Measurements from ENCODE around the gene RTL10.

The RTL10 gene

GRCh38 chr22:19859861-19860510, 5.3 kb upstream of the RTL10 start:
- no peak for DNase-seq

DNA sequence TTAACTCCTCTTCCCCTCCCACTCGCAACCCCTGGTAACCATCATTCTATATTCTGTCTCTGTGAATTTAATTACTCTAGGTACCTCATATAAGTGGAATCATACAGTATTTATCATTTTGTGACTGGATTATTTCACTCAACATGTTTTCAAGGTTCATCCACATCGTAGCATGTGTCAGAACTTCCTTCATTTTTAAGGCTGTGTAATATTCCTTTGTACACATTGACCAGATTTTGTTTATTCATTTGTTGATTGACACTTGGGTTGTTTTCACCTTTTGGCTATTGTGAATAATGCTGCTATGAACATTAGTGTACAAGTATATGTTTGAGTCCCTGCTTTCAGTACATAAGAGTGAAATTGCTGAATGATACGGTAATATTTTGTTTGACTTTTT, 2.7 kb upstream of the RTL10 start:
- DNase-seq: no peak

DNA sequence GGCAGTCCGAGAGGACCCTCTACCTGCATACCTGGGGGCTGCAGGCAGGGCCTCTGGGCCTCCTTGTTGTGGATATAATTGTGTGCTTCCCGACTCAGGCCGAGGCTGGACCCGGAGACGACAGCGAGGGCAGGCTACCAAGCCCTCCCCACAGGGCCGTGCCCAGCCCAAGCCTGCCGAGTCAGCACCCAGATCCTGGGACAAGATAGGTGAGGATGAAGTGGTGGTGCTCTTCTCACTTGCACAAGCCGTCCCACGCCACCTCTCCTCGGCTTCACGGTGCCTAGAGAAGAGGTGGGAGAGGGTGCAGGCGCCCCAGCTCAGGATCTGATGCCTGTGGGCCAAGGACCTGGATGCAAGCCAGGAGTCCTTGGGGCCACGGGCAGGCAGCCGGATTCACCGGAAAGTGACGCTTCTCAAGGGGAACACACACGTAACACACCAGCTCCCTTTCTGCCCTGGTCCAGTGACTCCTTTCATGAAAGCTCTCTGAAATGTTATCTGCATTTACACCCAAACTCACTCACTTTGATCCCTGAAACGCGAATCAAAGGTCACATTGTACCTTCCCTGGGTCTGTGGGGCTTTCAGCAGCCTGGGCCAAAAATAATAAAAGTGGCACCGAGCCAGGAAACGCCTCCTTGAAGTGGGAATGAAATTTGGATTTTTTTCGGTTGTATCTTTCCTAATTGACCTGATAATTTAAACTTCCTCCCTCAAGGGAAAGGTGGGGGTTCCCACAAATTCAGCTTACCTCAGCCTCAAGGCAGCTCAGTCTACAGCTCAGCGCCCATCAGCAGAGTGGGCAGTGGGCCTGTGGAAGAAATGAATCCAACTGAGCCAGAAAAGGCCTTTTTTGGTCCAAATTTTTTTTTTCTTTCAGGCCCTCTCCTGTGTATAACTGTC, 1.1 kb upstream of the RTL10 start:
- DNase-seq: no peak

- no peak for DNase-seq
These were observed 546 bp downstream of the RTL10 start for GRCh38 chr22:19853879-19854777.

GRCh38 chr22:19853058-19853878, 1.4 kb downstream of the RTL10 start:
- DNase-seq: no peak

DNA sequence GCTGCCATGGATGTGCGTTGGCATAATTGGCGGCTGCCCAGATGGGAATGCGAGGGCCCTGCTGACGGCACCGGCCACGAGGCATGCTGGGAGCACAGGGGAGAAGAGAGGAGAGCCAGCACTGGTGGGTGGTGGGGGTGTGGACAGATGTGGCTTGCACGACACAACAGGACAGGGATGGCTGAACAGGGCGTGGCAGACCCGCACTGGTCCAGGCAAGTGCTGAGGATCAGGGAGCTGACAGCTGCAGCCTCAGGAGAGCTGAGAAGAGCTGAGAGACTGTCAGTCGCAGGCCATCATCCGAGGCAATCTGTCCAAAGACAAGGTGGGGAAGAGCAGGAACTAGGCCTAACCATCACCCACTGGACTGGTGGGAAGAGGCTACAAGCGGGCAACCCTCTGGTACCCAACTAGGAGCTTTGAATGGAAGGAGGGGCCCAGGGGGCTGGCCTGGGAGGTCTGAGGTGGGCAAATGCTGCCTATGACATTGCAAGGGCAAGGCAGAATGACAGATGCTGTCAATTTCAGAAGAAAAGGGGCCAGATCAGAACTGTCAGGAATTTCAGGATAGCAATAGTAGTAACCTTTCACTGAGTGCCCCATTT, 2.4 kb downstream of the RTL10 start:
- DNase-seq: no peak

DNA sequence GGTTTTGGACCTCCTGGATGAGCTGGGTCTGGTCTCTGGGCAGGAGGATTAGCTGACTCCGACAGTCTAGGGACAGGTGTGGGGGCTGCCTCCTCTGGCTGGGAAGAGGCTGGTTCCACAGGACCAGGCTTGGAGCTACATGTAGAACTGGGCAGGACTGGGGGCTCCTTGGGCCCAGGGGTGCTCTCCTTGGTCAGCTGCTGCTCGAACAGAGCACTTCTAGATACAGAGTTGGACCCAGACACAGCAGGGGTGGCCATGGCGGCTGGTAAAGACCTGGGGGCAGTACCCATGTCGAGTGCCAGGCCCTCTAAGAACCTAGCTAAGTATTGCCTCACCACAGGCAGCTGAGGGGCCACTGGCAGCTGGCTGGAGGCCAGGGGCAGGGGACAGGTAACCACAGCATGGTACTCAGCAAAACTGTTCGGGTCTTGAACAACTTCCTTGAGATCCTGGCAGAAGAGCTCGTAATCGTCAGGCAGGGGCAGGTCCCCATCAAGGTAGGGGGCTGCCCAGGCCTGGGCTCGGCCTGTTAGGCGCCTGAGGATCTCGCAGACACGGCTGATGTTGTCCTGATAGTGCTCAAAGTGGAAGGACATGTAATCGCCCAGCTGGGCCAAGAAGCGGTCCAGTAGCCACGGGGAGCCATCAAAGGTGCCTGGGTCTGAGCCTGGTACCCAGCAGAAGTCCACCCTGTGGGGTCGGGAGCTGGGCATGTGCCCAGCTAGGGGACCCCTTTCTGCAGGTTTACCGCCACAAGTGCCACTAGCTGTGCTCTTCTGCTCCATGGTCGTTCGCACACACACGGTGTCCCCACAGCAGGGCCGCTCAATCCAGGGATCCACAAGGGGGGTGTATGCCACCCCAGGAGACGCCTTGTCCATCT, 3.1 kb downstream of the RTL10 start:
- DNase-seq: no peak

- DNase-seq: no peak
These were observed 3.9 kb downstream of the RTL10 start for GRCh38 chr22:19850763-19851109.

DNA sequence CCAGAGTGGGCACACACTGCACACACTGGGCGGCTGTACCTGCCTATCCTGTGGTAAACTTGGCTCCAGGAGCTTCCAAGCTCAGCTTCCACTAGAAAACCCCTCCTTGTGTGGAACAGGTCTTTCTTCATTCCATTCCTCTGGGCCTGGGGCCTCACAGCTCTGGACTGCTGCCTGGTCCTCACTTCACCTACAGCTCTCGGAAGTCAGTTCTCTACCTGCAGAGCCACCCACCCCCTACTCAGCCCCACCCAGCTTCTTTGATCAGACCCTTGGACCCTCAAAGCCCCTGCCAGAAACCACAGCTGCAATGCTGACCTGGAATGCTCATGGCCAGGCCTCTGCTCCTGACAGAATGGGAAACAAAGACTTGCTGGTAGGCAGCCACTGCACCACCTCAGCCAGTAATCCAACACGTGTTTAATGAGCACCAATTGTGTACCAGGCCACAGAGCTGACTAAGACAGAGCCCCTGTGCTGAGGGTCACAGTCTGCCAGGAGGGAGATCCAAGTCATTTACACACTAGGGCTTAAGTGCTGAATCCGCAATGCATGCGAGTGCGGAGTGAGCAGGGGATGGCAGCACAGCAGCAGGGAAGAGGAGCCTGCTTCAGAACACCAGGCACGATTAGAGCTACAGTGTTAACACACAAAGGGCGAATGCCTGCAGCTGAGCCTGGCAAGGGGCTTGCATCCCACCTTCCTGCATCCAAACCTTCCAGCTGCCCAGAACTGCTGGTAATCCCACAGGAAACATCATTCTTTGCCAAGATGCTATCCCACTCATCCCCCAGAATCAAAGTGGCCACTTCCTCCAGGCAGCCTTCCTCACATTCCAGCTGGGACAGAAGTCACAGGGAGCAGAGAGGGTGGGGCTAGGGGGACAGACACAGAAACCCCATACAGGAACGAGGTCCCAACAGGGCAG, 4.6 kb downstream of the RTL10 start:
- DNase-seq: no peak

- no peak for DNase-seq
These were observed 6.1 kb downstream of the RTL10 start for GRCh38 chr22:19848298-19849224.

- DNase-seq: no peak
These were observed 7.4 kb downstream of the RTL10 start for GRCh38 chr22:19847345-19847632.

- no peak for DNase-seq
These were observed 7.9 kb downstream of the RTL10 start for GRCh38 chr22:19846620-19847344.

GRCh38 chr22:19845054-19845722, 9.5 kb downstream of the RTL10 start:
- DNase-seq: no peak

DNA sequence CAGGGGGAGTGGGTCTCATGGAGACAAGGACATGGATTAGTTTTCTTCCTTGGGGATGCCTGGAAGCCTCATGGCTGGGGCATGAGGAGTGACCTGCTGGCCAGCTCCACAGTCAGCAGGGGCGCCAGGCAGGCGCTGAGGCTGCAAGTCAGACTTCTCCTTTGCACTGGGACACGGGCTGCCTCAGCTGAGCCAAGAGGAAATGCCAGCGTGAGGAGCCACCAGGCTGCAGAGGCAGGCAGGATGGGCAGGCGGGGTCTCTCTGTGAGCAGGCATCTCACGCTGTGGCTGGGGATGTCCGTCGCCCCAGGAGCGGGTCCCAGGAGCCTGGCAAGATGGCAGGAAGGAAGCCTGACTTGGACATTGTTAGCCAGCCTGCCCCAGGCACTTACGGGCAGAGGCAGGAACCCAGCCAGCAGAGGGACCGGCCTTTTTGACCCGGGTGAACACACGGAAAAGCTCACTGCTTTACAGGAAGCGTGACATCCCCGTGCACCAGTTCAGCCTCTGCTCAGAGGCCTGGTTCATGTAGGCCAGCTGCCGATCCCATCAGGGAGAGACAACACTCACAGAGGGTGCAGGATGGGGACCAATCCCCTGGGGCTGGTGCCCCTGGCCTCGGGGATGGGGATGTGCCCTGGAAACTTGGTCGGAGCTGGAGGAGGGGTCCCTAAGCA, 10.2 kb downstream of the RTL10 start:
- DNase-seq: no peak

DNA sequence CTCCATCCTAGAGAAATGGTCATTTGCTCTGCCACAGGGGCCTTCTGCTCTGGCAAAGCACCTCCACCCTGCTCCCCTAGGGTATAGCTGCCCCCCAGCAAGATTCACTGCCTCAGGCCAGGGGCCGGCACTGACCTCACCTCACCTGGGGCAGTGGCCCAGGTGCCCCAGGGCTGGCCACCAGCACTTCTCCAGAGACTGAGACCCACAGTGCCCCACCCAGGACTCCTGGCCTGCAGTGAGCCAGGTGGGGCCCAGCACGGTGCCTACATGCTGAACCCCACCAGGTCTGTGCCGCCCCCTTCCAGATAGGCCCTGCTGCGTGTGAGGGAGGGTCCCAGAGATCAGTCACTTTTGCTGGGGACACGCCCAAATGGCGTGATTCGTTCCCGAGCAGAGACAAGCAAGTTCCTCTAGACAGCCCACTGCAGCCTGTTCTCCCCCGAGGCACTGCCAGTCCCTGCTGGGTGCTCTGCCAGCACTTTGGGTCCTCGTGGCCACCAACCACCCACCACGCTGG, 10.8 kb downstream of the RTL10 start:
- DNase-seq: no peak

DNA sequence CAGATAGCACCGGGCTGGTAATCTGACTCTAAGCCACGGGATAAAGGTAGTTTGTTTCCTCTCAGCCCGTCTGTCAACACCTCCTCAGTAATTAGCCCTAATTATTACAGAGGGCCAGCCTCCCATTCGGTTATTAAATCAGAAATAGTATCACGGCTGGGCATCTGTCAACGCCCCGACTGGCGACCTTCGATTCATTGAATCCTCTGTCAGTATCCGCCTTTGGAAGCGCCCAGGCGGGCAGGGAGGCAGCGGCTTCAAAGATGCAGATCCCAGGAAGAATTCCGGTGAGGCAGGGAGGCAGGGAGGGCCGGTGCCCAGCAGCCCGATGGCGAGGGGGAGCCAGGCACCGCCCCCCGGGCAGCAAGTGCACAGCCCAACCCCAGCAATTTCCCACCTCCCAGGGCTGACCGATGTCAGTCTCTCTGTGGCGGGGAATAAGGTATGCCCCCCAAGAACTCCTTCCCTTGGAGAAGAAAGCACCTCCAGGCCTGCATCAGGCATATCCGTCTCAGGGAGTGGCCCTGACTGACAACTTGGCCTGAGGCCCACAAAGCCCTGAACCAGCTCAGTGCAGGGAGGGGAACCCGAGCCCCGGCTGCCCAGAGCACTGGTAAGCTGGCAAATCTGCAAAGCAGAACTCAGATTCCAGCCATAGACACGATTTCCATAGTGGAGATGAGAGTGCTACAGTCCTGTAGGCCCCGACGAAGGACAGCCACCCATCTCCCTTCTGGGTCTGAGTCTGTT, 11.4 kb downstream of the RTL10 start:
- DNase-seq: no peak

All from NCI-H526 treated with DMSO at 0.1 percent for 48 hours (cell line).